Hematopoietic multipotent progenitor cell treated with erythropoietin and hydrocortisone succinate and interleukin-3 and kit ligand, for 17 days (in vitro differentiated cells): Measurements from ENCODE around the gene ALDH4A1.

Source experiments
- DNase-seq: peaks from one replicate; pipeline ENCODE4 v3.0.0-alpha.2; 2015; ENCODE audit warnings: low spot score

ALDH4A1 gene

DNA sequence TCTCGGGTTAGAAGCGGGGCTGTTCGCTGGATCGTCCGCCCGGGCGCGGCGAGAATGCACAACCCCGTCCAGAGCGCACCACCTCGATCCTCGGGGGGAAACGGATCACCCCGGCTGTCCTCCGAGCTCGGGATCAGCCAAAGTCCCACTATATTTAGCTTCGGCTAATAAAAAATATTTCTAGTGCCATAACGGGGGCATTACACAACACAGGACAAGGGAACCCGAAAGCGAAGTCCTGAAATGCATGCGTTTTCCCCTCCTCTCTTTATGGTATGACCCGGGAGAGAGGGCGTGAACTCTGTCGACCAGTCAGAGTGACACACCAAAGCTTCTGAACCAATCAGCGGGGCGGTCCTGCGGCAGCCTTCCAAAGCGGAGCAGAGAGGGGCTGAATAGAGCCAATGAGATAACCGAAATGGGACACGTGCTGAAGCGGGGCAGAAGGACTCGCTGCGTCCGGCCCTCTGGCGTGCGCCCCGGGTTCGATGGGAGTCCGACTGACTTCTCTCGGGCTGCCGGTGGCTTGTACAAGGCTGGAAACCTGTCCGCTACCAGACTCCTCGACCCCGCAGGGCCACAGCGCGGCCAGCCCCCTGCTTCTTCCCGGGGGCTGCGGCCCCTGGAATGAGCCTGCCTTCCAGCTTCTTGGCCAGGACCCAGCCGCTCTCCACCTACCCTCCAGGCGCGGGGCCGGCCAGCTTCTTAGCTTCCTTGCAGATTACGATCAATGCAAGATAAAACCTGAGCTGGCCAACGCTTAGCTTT, at the start of gene ALDH4A1:
Gene ALDH4A1, minus strand, starts transcription at position 33 of the 768 bp plus-strand sequence. Its CDS starts 32 bp downstream, at position 1.
- DNase-seq, result peak; percentile 98

DNA sequence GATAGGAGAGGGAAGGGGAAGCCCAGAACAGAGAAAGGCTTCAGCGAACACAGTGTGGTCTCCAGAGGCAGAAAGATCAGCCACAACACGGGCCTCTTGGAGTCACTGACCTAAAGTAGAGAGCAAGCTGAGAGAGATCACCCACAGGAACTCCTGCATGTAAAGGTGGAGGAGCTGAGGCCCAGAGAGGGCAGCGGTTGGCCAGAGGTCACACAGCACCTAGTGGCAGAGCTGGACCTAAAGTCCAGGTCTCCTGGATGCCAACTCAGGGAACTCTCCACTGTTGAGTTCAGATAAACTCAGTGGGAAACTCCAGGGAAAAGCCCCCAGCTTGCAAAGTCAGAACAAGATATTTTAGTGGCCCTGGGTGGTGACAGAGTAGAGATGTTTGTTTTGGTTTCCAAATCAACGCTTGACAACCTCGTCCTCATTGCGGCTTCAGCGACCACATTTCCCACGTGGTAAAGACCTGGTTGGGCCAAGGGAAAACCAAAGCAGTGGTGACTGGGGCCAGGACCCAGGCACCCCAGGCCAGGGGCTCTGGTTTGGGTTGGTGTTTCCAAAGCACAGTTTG, 49.5 kb upstream of the ALDH4A1 start:
- no peak for DNase-seq

GRCh38 chr1:18951416-18951815, 49.1 kb upstream of the ALDH4A1 start:
- no peak for DNase-seq

- DNase-seq, result no peak
Observed at GRCh38 chr1:18950401-18951026, 48.2 kb upstream of the ALDH4A1 start.

GRCh38 chr1:18949686-18950400, 47.5 kb upstream of the ALDH4A1 start:
- DNase-seq, result no peak

DNA sequence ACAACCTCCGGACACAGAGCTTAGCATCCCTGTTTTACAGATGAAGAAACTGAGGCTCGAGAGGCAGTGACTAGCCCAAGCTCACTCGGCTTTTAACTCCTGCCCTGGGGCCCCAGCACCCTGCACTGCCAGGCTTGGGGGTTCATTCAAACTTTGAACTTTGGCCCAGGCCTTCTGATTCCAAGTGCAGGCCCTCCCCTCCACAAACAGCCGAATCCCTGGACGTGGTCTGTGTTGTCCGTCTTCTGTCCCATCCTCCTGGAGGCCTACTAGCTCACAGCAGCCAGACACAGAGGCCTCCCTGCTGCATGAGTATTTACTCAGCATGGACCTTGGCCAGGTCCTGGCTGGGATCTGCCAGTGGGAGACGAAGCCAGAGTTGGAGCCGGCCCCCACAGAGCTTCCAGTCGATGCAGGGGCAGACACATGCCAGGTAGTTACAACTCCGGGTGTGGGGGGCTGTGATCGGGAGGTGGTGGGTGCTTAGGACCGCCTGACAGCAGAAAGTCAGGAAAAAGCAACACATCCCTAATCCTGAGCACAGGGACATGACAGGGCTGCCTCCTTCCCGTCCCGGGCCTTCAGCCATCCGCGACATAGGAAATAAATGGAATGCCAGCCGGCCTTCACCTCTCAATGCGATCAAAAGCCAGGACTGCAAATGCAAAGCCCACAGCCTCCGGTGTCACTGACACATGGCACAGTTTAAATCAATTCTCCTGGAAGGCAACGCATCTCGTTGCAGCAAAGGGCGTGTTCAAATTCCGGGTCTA, 46.7 kb upstream of the ALDH4A1 start:
- no peak for DNase-seq

DNA sequence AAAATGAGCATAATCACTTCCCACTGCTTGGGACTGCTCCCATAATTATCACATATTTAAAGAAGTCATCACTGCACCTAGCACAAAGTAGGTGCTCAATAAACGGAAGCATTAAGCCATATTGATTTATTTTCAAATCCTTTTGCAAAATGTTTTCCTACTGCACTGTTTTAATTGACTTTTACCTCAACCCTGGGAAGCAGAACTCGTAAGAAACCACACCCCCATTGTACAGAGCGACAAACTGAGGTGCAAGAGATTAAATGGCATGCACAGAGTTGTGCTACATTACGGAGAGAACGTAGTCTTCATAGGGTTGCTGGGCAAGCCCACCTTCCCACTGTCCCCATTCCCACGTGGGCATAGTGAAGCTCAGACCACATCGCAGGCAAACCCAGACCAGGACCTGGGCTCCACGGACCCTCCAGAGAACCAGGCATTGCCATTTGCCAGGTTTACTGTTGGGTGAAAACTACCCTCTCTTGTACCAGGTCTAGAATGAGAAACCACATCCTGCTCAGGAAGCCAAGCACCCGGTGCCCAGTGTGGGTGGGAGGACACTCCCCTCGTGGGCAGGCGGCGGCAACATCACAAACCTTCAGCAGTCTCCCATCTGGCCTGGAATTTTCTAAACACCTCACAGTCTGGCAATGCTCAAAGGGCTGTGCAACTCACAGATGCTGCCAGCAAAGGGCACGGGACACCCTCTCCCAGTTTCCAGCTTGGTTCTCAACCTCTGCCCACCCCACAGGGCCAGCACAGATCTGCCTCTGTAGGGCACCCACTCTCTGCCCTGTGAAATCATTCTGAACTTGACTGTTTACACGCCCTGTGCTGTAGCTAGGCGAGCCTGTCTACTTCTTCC, 45.9 kb upstream of the ALDH4A1 start:
- no peak for DNase-seq

DNA sequence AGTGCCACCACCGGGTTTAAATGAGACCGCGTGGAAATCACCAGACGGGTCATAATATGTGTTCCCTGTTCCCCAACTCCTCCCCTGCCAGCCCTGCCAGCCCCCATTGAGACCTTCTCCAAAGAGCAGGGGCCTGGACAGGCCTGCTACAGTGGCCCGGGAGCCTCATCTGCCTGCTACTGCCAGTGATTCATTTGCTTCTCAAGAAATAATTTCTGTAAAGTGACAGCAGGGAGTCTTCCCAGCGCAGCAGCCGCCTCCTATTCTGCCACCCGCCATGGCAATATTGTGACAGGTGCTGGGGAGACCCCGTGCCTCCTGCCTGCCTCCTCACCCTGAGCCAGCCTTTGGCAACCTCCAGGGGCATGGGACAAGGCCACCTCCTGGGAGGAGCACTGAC, 45.2 kb upstream of the ALDH4A1 start:
- no peak for DNase-seq

GRCh38 chr1:18946550-18947381, 44.4 kb upstream of the ALDH4A1 start:
- DNase-seq, result no peak

DNA sequence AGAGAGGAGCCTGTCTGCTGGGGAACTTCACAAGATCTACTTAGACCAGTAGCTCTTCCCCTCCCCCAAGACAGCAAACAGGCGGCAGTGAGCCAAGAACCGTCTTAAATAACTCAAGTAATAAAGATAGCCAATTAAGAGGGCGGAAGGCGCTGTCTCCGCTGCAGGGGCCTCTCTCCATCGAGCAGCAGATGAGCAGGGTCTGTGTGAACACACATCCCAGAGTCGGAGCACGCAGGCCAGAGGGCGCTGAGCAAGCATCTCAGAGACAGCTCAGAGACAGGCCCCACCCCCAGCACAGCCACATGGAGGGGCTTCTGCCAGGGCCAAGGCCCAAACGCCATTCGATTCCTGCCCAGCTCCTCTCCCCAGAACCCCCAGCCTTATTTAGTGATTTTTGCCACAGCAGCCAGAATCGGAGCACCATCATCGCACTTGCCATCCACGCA, 43.1 kb upstream of the ALDH4A1 start:
- no peak for DNase-seq

- DNase-seq, result no peak
Observed at GRCh38 chr1:18944810-18945209, 42.5 kb upstream of the ALDH4A1 start.

DNA sequence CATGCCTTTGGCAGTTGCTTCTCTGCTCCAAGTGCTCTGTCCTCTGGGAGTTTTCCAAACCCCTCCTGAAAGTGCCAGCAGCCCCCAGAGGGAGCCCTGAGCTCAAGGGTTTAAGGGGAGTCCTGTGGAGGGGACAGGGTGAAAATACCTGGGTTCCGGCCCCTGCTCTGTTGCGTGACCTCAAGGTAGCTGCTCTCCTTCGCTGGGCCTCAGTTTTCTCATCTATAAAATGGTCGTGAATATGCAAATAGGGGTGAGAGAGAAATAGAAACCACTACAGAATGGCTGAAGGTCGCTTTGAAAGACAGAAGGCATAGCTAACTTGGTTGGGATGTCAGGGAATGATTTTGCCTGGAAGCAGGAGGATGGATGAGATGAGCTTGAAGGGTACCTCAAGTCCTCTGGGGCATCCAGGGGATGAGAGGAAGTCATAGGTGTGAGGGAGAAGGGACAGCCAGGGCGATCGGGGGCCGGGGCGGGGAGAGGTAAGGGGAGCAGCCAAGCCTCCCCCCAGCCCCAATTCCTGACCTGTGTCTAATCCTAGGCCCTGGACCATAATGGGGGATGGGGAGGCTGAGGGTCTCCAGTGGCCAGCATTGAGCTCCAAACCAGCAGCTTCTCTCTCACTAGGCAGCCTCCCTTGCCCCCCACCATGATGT, 41.7 kb upstream of the ALDH4A1 start:
- DNase-seq, result no peak

DNA sequence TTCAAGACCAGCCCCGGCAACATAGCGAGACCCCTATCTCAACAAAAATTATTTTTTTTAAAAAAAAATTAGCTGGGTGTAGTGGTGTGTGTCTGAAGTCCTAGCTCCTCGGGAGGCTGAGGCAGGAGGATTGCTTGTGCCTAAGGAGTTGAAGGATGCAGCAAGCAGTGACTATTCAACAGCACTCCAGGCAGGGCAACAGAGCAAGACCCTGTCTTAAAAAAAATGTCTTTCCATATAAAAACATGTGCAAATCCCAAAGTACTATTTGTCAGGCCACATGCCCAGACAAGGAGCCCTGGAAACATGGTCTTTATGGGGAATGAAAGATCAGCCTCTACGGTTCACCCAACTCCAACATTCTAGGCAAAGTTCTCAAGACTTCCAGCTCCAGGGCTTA, 40.8 kb upstream of the ALDH4A1 start:
- no peak for DNase-seq

DNA sequence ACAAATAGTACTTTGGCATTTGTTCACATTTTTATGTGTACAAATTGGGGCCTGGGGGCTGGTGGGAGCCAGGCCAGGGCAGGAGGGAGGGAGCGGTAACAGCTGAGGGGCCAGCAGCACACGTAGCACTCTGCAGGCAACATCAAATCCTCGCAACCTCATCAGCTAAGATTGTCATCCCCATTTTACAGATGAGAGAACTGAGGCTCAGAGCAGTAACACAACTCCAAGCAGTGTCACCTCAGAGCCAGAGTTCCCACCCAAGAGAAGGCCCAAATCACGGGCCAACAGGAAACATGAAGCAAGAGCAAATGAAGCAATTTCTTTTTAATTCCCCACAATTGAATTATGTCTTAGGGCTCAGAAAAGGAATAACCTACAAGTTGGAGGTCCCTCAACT, 40.0 kb upstream of the ALDH4A1 start:
- no peak for DNase-seq

DNA sequence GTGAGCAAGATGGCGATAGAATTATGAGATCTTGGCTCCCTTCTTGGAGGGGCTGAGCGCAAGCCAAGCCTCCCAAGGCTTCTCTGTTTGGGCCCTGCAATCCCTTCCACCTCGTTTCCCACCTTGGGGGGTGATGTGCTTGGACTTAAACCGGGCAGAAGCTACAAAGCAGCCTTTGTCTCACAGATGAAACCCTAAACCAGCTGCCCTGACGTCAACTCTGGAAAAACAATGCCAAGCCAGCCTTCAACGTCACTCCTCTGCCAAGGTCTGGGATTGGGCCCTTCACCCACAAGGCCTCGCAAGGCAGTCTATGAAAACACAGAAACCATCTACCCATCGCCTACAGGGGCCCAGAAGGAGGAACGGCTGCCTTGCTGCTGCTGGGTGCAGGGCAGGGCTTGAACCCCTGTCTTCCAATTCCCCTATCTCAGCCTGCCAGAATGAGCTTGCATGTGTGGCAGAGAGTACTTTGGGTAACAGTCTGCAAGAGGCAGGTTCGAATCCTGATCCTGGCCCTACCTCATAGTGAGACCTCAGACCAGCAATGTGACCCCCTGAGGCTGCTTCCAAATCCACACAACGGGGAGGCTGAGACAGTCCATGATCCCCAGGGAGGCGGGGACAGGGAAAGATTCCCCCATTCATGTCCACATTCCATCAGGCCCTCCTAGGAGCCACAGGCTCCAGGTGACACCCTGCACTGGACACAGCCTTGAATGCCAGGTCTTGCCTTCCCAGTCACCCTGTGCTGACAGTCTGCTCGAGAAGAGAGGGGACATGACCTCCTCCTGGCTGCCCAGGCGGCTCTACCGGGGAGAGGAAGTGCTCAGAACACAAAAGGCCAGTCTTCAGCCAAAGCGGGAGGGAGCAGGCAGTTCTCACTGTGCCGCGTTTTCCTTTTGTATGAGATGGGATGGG, 39.1 kb upstream of the ALDH4A1 start:
- no peak for DNase-seq

DNA sequence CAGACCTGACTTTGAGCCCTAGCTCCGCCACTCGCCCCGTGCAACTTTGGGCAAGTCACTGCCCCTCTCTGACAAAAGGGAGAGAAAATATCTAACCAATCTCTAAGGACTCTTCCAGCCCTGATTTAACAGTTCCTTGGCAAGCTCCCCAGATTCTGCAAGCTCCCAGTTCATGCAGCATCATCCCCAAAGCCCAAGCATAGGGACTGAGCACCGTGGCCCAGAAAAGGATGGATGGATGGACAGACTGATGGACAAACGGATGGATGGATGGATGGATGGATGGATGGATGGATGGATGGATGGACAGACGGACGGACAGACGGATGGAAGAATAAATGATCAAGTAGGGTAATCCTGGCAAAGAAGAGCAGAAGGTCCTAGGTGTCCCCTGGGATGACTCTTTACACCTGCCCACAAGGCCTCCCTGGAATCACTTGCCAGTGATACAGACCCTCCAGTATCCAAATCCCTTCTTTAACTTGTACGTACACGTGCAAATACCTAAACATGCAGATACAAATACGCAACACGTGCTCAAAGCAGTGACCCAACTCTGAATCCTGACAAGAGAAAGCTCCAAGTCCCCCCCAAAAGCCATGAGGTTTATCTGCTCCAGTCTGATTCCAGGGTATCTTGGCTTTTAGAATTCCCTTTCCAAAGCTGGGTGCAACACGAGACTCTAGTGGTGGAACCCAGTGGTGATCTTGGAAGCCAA, 38.1 kb upstream of the ALDH4A1 start:
- no peak for DNase-seq

DNA sequence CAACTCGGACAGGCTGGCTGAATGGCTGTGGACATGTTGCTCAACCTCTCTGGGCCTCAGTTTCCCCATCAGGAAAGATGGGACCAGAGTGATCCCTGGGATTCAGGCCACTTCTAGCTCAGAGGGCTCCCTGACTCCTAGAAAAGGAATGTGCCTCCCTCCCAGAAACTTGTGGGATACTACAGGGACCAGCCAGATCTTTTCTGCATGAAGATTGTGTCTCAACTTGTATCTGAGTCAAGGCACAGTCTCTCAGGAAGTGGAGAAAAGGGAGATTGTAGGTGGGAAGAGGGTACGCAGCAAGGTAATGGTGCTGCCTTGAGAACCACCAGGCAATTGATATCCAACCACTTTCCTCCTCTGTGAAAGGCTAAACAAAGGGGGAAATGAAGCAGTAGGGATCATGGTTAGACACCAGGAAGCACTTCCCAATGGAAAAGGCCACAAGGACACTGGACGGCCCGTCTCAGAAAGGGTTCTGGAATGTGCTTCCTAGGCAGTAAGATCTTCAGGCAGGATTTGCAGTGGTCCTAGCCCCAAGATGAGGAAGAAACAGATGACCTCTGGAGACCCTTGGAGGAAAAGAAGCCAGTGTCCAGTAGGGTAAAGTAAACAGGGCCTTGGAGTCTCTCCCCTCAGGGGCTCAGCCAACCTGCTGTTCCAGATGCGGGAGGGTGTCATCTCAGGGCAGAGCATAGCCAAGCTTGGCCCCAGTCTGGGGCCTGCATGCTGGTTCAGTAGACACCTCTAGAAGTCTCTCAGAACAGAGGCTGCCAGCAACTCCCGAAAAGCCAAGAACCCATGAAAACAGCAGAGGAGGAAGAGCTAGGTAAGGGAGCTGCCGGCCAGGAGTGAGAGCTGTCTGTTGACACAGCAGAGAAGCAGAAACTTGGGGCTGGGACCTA, 37.3 kb upstream of the ALDH4A1 start:
- no peak for DNase-seq
